ENCODE measurements around the gene KRT25.

- TF ChIP-seq CTCF (IDR thresholded peaks at IDR 0.05), result no peak
- no peak for TF ChIP-seq POLR2A (IDR thresholded peaks at IDR 0.05)
Observed at GRCh38 chr17:40726919-40727318, 28.2 kb downstream of the KRT25 start.
